Hypothalamus (tissue), 51 donors: ENCODE measurements around the gene ARID1B.

ENCODE experiments used
- DNase-seq, 51 donors: peaks; one replicate each; lab custom pipeline; 2025; lab: John Stamatoyannopoulos, UW

ARID1B gene

DNA sequence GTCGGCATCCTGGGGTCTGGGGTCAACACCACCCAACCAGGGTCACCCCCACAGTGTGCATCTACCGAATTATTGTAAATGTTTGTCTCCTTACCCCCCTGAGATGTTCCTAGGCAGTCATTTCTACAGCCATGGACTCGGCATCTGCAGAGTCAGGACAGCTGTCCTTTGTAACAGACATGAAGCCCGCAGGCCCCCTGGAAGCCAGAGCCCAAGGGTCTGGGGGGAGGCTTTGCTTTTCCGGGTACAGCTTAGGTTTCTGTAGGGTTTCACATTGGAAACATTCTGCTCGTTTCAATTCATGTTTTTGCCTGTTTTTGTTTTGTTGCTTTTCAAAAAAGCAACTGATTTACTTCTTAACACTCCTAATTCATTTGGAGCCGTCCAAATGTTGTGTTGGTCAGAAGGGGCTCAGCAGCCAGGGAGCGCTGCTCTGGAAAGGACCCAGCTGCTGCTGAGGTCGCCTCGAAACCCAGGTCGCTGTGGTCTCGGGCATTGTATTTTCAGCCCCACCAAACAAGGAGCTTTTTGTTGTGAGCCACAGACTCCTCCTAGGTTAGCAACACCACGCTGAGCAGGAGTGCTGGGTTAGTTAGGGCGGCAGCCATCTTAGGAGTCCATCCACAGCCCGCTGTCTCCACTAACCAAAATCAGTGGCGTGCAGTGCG, 385.7 kb downstream of the ARID1B start:
- peak in 18 of 51 donors; percentile 10 to 53 (median 28) for DNase-seq

DNA sequence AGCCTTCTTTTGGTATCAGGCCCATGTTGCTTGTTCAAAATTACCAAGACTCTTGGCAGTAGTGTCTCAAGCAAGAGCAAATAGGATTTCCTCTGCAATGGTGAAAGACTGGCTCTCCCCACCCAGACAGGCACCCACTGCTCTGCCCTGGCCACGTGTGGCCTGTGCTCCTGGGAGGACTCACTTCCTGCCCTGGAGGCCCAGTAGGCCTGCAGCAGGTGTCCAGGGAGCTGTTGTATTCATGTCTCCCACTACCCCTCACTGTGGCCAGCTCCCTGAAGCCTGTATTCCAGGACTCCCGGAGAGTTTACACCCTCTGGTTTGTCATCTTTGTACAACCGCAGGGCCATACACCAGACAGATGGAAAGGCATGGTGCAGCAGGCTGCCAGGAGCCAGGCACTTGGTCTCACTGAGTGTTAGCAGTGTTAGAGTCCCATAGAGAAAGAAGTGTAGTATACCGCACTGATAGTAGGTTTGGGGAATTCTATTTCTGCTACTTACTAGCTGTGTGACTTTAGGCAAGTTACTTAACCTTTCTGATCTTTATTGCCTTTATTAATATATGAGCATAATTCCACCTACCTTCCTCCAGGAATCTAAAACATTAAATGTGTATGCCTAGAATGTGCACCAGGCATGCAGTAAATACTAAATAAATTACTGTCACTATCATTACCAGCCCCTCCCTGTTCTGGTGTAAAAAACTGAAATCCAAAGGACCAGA, 386.4 kb downstream of the ARID1B start:
- no peak for DNase-seq

DNA sequence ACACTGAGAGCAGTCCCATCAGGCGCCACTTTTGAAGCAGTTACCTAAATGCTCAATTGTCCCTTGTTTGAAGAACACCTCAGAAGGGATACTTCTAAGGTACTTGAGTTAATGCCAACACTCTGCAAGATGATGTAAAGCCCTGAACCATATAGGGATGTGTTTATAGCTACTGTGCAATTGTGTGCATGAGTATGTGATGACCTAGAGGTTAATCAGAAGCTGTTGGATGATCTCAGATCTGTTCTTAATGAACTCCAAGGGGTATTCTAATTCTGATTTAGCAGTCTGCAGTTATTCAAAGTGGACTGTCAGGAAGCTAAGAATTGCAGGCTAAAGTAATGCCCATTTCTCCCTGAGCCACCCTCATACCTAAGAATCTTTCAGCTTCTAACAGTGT, 387.8 kb downstream of the ARID1B start:
- no peak for DNase-seq

DNA sequence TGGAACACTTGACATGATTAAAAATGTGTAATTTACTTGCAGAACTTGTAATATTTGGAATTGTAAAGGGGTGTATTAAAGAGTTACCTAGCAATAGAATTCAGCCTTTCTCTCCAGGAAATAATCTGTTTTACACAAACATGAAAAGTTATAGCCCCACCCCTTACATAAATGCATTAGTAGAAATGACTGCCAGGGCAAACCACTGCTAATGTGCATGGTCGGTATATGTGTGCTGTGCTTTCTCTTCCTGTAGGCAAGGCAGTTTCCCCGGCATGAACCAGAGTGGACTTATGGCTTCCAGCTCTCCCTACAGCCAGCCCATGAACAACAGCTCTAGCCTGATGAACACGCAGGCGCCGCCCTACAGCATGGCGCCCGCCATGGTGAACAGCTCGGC, 389.6 kb downstream of the ARID1B start:
- no peak for DNase-seq

DNA sequence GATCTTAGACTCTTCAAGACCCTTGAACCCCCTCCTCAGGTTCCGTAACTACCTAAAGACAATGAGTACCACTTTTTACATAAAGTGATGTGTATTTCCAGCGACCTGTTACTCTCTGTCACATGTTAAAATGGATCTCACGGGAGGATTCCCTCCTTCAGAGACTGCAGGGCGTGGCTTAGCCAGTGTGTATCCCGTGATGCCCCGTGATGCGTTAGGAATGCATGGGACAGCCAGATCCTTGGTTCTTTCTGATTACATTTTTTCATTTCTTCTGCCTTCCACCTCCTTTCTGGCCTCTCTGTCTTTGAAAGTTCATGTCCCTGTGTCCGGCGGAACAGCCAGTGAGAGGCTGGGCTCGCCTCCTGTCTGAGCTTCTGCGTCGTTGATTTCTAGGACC, 390.7 kb downstream of the ARID1B start:
- DNase-seq: no peak

DNA sequence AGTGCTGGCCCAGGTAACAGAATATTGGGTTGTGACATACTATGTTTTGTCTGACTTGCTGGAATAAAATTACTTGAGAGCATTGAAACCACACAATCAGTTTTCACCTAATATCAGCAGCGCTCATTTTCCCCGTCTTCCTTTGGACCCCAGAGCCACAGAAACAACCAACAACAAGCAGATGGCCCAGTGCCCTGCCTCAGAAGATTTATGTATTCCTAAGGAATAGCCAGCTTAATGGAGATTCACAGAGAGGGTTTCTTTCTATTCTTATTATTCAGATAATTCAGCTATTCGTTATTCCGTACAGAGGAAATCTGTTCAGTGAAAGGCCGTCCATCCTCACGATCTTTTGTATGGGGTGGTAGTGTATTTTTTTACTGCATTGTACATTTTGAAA, 391.3 kb downstream of the ARID1B start:
- DNase-seq: no peak

DNA sequence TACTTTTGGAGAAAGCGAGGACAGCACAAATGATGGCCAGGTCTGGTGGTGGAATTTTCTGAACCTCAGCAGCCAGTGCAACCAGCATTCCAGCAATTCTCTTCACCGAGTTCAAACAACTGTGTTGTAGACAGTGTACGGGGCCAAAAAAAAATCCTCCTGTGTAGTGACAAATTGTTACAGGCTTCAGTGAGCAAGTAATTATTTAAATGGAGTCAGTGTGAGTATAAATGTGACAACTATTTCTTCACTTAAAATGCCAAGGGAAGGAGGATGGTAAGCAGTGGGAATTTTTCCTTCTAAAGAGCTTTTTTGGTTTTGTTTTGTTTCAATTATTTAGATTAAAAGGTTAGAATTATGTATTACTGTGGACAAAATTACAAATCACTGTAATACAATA, 392.0 kb downstream of the ARID1B start:
- no peak for DNase-seq

DNA sequence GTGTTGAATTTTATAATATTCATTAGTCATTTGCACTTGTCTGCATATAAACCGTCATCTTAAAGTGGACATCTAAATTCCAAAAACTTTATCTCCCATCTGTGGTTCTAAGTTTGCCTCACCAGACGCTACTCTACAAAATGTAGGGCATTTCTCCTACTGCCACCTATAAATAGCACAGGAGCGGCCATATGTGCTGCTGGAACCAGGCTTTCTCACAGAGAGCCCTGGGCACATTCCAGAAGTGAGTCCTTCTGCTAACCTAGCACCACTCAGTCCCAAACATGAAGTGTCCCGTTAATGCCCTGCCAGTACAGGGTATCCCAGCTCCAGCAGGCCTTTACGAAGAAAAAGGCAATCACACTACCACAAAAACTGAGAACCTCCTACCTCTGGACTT, 392.5 kb downstream of the ARID1B start:
- DNase-seq: no peak

DNA sequence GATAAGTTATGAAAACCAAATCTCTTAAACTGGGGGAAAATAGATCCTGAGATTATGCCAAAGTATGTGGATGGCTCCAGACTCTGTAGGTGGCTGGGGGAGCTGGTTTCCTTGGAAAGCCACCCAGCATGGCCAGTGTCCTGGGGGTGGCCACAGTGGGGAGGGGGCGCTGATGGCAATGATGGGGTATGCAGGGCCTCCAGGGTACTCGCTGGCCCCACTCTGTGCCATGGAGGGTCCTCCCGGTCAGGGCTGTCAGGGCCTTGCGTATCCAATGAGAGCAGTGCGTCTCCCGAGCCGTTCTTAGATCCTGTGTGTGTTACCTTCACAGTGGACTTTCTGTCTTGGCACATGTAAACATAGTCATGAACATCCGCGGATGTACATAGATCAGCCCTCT, 393.4 kb downstream of the ARID1B start:
- DNase-seq: no peak

DNA sequence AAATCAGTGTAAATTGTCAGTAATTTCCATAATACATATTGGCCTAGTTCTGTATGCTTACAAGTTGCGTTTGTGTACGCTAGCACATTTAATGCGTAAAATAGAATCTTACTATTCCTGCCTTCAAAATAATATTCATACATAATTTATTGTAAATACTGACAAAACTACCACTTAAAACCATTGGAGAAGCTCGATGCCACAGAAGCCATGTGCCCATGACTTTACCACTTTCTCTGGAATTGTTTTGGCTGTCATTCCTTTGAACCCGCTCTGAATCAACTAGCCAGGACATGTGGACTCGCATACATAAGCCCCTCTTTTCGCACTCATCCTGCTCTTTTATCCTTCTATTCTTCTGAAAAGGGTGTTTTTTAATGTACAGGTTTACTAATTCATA, 394.6 kb downstream of the ARID1B start:
- DNase-seq: no peak

DNA sequence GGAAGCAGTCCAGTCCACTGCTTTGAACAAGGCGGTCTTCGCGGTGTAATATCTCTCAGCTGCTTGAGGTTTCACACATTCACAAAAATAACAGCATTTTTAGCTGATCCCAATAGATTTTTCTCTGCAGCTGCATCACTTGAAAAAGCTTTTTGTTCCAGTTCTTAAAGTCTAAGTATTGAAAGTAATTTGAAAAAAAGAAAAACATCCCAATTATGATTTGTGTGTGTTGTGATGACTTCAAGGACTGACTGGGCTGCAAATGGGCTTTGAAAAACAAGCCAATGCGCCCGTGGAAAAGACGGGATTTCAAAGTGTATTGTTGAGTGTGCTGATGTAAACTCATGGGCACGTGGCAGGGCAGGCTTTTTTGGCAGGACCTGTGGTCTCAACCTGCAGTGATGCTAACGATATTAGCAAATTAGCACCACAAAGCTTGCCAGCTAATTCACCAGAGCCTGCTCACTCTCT, 395.1 kb downstream of the ARID1B start:
- DNase-seq: peak in 10 of 51 donors; percentile 2 to 54 (median 14)

DNA sequence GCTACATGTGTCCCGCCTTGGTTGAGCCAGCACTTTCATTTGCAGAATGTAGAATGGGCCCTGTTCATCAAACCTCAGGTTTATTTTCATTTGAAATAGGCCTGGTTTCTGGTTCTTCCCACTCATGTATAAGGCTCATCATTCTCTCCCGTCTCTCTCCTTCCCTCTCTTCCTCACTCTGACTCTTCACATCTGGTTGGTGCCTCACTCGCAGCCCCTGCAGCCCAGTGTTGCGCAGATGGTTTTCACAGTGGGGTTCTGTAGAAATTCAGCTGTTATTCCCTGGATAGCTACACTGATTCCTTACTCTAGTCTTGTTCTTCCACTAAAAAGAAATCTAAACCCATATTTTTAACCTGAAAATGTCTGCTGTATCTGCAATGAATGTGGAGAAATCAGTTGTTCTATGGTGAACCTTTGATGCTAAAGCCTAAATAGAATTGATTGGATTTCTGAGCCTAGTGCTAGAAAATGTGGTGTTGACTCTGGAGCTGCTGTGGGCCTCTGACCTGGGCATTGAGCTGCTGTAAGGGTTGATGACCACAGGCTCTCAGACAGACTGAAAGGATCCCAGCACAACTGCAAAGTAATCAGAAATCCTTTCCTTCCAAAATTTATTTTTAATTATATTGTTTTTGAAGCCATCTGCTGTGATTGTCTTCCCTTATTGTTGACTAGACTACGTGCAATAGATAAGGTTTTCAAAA, 395.8 kb downstream of the ARID1B start:
- DNase-seq: peak in 1 of 51 donors; percentile 53

DNA sequence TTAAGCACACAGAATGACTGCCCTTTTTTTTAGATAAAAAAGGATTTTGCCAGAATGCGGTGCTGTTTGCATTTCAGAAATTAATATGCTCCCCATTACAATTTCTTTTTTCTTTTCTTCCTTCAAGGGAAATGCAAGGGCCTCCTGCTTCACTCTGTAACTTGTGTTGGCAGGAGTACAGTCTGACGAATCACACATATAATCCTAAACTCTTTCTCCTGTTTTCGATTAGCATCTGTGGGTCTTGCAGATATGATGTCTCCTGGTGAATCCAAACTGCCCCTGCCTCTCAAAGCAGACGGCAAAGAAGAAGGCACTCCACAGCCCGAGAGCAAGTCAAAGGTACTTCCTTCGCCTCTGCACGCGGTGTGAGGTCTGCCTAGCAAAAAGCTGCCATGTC, 396.6 kb downstream of the ARID1B start:
- DNase-seq: no peak

DNA sequence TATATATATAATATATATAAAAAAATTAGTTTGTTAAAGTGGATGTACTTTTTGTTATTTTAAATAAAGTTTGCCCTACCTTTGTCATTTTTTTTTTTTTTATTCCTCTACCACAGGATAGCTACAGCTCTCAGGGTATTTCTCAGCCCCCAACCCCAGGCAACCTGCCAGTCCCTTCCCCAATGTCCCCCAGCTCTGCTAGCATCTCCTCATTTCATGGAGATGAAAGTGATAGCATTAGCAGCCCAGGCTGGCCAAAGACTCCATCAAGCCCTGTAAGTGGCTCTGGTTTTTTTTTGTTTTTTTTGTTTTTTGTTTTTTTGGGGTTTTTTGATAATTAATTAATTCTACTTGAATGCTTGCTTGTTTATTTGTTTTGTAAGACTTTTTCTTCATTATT, 397.6 kb downstream of the ARID1B start:
- DNase-seq: no peak

DNA sequence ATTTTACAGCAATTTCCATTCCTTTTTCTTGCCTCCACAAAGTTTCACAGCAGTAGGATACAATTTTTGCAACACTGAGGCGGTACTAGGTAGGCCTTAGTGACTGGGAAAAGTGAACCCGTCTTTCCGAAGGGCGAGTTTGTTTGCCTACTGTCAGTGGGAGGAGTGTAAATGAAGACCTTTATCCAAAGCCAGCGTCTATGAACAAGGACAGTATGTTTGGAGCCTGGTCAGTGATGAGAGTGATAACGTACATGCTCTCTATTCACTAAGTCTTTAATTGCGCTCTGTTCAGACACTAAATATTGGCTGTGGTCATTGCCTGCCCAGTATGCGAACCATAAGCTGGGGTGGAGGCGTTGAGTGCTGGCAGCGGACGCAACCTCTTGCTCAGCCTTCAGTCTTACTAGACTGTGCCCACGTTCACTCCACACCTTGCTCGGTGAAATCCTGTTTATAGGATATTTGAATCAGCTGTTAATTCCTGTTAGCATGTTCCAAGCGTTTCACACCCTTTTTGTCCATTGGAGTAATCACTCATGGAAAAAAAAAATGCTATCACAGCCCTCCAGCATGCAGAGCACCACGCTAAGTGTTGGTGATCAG, 400.7 kb downstream of the ARID1B start:
- DNase-seq: no peak

DNA sequence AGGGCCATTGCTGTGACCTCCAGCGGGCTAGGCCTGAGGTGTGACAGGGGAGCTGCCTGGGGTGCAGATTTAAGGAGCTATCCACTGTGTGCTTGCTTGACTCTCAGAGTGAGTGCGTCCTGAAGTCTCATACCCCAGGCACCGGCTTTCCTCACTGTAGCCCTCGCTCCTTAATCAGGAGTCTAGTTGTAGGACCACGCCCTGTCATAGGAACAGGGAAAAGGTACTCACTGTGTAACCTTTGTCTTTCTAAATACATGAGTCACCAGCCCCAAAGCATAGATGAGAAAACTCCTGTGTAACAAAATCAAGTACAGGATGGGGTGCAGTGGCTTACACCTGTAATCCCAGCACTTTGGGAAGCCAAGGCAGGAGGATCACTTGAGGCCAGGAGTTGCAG, 404.5 kb downstream of the ARID1B start:
- DNase-seq: no peak

DNA sequence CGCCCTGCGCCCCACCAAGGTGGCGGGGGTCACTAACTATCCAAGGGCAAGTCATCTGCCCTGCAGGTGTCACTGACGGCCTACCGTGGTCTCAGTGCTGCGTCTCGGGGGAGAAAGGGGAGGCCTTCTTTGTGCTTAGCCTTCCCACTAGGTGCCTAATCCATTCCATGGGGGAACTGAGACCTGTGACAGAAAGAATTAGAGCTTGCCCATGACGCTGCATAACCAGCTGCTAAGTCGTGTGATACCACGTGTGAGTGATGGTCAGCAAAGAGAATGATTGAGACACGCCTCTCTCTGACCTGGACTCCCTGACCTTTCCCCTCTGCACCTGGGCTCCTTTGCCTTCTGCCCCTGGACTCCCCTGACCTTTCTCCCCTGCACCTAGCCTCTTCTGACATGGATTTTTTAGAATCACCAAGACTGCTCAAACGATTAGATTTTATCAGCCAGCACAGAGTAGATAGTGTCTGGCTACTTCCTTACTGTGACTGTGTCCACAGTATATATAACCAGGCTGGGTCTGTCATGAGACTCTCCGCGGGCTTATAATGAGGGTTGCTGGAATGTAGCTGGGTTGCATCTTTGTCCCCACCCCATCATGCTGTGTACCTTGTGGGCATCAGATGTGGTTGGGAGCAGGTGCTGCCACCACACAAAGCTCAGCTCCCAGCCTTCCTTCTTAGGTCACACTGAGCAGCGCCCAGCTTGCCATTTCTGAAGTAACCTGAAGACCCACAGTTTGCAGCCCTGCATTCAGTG, 405.5 kb downstream of the ARID1B start:
- DNase-seq: no peak

DNA sequence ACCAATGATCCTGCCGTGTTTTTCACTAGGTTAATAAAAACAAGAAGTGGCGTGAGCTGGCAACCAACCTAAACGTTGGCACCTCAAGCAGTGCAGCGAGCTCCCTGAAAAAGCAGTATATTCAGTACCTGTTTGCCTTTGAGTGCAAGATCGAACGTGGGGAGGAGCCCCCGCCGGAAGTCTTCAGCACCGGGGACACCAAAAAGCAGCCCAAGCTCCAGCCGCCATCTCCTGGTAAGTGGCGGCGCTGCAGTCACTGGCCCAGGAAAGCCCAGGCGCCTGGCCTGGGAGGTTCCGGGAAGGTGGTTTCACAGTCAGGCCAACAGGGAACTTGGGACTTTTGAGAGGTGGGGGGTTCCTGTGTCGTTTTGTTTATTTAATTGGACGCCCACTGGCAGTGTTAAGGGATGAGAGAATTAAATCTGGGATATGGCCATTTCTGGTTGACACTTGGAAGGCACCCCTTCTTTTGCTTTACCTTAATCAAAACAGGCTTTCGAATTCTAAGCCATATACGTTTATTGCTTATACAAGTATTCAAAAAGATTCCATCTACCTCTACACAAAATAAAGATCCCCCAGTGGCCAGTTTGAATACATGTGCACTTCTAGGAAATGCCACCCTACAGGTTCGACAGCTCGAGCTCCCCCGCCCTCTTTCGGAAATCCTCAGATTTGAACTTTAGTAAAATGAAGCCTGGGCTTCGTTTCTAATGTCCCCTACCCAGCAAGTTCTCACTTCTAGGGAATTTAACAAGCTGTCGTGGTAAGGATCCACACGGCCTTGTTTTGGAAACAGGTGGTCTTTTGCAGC, 407.2 kb downstream of the ARID1B start:
- DNase-seq: peak in 40 of 51 donors; percentile 10 to 72 (median 40)

DNA sequence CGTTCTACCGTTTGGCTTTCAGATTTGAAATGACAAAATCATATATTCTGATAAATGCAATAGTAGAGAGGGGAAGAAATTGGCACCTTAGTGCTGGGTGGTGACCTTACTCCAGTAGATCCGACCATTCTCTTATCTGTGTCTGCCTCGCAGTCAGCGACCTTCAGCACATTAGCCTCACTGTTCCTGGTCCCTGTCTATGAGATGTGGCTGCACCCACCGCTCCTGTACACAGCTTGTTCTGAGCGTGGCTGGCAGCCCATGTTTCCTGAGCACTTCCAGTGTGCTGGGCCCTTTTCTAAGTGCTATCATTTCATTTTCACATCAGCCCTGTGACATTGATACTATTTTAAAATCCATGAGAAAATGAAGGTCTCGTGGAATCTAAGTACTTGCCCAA, 408.0 kb downstream of the ARID1B start:
- no peak for DNase-seq

DNA sequence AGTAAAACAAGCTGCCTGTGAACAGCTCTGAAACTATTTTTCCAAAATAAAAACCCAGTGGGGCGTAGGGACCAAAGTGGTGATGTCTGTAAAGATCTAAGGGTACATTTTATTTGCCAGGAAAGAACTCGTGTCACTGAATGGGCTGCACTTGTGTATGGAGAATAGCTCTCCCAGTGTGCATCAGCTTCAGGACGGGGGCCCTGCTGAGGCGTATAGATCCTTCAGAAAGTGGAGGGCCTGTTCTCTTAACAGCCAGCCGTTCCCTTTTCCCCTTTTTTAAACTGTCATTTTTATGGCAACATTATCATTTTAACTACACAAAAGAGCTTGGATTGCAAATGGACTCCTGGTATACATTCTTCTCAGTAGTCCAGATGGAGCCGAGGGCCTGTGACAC, 408.8 kb downstream of the ARID1B start:
- no peak for DNase-seq
